Nephron (organoid): Measurements from ENCODE around the gene SLC25A19.

Experiments
- H3K27ac Mint-ChIP-seq, 3 experiments: 2 replicates each; pipeline ENCODE4 v1.8.0; 2020; ENCODE audit warnings: mixed read lengths in 3 of 3, mild to moderate bottlenecking in 2 of 3, moderate library complexity in 1 of 3
- H3K27me3 Mint-ChIP-seq: 2 replicates; pipeline ENCODE4 v1.8.0; 2021; ENCODE audit warnings: low read depth, mild to moderate bottlenecking, moderate library complexity, mixed read lengths
- H3K36me3 Mint-ChIP-seq: 2 replicates; pipeline ENCODE4 v1.8.0; 2020; ENCODE audit warnings: low read depth, mixed read lengths
- H3K4me1 Mint-ChIP-seq: 2 replicates; pipeline ENCODE4 v1.8.0; 2020; ENCODE audit warnings: mixed read lengths
- H3K4me3 Mint-ChIP-seq, 3 experiments: 2 replicates each; pipeline ENCODE4 v1.8.0; 2020; ENCODE audit warnings: mild to moderate bottlenecking in 3 of 3, mixed read lengths in 3 of 3, moderate library complexity in 2 of 3
- H3K9me3 Mint-ChIP-seq: 2 replicates; pipeline ENCODE4 v1.8.0; 2020; ENCODE audit warnings: mixed read lengths
- TF ChIP-seq, protein P1 (sequence below), 3 experiments: fragments of 200-600 bp; sonication (generic); IDR thresholded peaks; one replicate each; pipeline ENCODE4 v1.5.0; 2021; ENCODE audit warnings: antibody characterized with exemption in 3 of 3; ENCODE audit not compliant: unreplicated experiment in 3 of 3

SLC25A19 gene

DNA sequence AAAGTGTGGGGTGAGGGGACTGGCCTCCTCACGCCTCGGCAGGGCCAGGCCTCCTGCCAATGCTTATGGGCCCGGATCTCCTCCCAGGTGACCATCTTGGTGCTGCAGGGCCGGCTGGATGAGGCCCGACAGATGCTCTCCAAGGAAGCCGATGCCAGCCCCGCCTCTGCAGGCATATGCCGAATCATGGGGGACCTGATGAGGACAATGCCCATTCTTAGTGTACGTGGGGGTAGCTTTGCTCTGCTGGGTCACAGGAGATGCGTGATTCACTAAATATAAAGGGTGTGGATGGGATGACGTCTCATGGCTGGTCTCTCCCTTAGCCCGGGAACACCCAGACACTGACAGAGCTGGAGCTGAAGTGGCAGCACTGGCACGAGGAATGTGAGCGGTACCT lies 64.2 kb downstream of the SLC25A19 start:
- peaks cover 63% of the 10 kb centered on the region for H3K36me3 Mint-ChIP-seq
- no peaks in the 10 kb centered on the region for H3K4me1 Mint-ChIP-seq
- H3K27me3 Mint-ChIP-seq: no peaks in the 10 kb centered on the region
- no peaks in the 10 kb centered on the region for H3K9me3 Mint-ChIP-seq
- H3K27ac Mint-ChIP-seq: no peak overlapping the region
- H3K4me3 Mint-ChIP-seq: no peak overlapping the region
- TF ChIP-seq, protein P1, sequence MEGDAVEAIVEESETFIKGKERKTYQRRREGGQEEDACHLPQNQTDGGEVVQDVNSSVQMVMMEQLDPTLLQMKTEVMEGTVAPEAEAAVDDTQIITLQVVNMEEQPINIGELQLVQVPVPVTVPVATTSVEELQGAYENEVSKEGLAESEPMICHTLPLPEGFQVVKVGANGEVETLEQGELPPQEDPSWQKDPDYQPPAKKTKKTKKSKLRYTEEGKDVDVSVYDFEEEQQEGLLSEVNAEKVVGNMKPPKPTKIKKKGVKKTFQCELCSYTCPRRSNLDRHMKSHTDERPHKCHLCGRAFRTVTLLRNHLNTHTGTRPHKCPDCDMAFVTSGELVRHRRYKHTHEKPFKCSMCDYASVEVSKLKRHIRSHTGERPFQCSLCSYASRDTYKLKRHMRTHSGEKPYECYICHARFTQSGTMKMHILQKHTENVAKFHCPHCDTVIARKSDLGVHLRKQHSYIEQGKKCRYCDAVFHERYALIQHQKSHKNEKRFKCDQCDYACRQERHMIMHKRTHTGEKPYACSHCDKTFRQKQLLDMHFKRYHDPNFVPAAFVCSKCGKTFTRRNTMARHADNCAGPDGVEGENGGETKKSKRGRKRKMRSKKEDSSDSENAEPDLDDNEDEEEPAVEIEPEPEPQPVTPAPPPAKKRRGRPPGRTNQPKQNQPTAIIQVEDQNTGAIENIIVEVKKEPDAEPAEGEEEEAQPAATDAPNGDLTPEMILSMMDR (IDR thresholded peaks at IDR 0.05; ENCODE audit: unreplicated experiment in 3 of 3): no peak
